Transverse colon (tissue), 4 donors: ENCODE data around the gene ARF3. TPM values are rescaled to one million over a fixed set of nuclear protein-coding genes. Genes with fewer than 3 reads are reported as not detected.

Experiments
- DNase-seq: peaks from one replicate; pipeline ENCODE4 v3.0.0-alpha.2; 2019
- H3K27ac ChIP-seq, 4 donors: fragments of 200-600 bp; sonication (generic); 2 replicates each; pipeline ENCODE4 v1.5.1; 2016 to 2018; ENCODE audit warnings: inconsistent platforms in 4 of 4
- H3K27me3 ChIP-seq: fragments of 200-600 bp; sonication (generic); 2 replicates; pipeline ENCODE4 v1.5.1; 2017; ENCODE audit warnings: inconsistent platforms
- H3K36me3 ChIP-seq, 4 donors: fragments of 200-600 bp; sonication (generic); 2 replicates each; pipeline ENCODE4 v1.5.1; 2017 to 2019; ENCODE audit warnings: inconsistent platforms in 4 of 4
- H3K4me1 ChIP-seq, 4 donors: fragments of 200-600 bp; sonication (generic); 2 replicates each; pipeline ENCODE4 v1.5.1; 2017 to 2020; ENCODE audit warnings: inconsistent platforms in 4 of 4
- H3K4me3 ChIP-seq, 4 donors: fragments of 200-600 bp; sonication (generic); 1 replicate in 1 of 4; 2 replicates in 3 of 4; pipeline versions ENCODE4 v1.5.1 to v1.6.1; 2017 to 2019; ENCODE audit warnings: inconsistent platforms in 4 of 4
- H3K9me3 ChIP-seq, 2 donors: fragments of 200-600 bp; sonication (generic); 2 replicates each; pipeline ENCODE4 v1.5.1; 2017 to 2019; ENCODE audit warnings: inconsistent platforms in 2 of 2
- EP300 ChIP-seq: sonication (generic); formaldehyde crosslinking; IDR thresholded peaks from one replicate; pipeline ENCODE4 v1.6.1; 2017; ENCODE audit warnings: antibody characterized with exemption, low read depth
- POLR2A ChIP-seq: fragments of 450-650 bp; IDR thresholded peaks from one replicate; pipeline ENCODE4 v1.6.1; 2016; ENCODE audit warnings: antibody characterized with exemption, mild to moderate bottlenecking, moderate library complexity
- POLR2AphosphoS5 ChIP-seq, 3 donors: sonication (generic); formaldehyde crosslinking; IDR thresholded peaks; one replicate each; pipeline ENCODE4 v1.6.1; 2016; ENCODE audit warnings: antibody characterized with exemption in 3 of 3
- WGBS, 2 donors: methylation state at CpG; one replicate each; pipeline ENCODE4 v1.1.5; 2018; ENCODE audit warnings: low coverage in 1 of 2; 5-methylcytosine and 5-hydroxymethylcytosine counted together
- in situ Hi-C, 4 donors: fragments of 200-750 bp; cut with MboI; loops; one replicate each; pipeline versions ENCODE4 v1.15.0 to v1.15.1; 2017; ENCODE audit warnings: low sequenced_read_pairs in 3 of 4, low pct_ligation_motif_present in 1 of 4, low pct_unique_long_range_greater_than_20kb in 1 of 4
- intact Hi-C: fragments of 100-400 bp; cut with DNase I; formaldehyde crosslinking; loops from one replicate; pipeline ENCODE4 v1.15.1; 2023; ENCODE audit warnings: low total_unique reads
- total RNA-seq, 4 donors: library from RNA; depleted of rRNA; stranded (reverse); fragments of >200 nt; gene quantifications; one replicate each; pipeline ENCODE4 v1.1.0, GENCODE V29; 2016
- TF ChIP-seq, protein P1 (sequence below), 5 experiments: fragments of 200-600 bp in 3 of 5; fragments of 450-650 bp in 2 of 5; sonication (generic) in 3 of 5; IDR thresholded peaks; 1 replicate in 2 of 5; 2 replicates in 3 of 5; pipeline ENCODE4 v1.5.1; 2016 to 2017; ENCODE audit warnings: antibody characterized with exemption in 5 of 5, inconsistent platforms in 3 of 5, mild to moderate bottlenecking in 2 of 5, moderate library complexity in 1 of 5

Gene ARF3
- total RNA-seq, 4 donors from 2014 or later, result 30.8 to 117 (median 99.8) TPM

DNA sequence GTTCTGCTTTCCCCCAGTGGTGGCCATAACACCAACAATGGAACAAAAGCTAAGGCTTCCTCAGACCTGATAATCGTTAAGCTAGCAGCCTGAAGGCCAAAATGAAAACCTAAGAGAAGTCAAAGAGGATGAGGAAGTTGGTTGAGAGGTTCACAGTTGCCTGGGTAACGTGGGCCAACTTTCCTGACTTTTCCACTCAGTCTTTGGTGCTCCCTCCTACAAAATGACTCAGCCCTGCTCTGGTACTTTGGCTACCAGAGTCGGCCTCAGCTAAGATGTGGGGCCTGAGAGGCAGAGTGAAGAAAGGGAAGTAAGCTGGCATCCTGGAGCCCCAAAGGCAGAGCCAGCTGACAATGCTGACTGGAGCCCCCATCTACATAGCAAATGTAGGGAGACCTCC is 17.1 kb downstream of the ARF3 start:
- in situ Hi-C loops, result no loop called here
- Histone ChIP-seq H3K36me3 (peaks cover 0 to 18% (median 8%) of the 10 kb centered on the region in 4 donors), H3K4me3 (no peak overlapping the region)

DNA sequence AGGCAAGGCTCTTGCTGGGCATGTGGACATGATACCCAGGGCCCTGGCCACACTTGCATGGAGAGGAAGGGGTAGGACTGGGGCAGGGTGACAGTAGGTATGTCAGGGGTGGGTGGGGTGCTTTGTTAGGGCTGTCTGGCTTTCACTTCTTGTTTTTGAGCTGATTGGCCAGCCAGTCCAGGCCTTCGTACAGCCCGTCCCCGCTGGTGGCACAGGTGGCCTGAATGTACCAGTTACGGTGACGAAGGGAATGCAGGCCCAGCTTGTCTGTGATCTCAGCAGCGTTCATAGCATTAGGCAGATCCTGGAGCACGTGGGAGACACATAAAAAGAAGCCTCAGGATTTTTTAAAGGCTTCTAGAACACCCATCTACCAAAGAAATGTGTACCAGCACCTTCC is 18.5 kb downstream of the ARF3 start:
- no peaks in the 10 kb centered on the region for H3K4me1 ChIP-seq
- H3K27me3 ChIP-seq, result no peaks in the 10 kb centered on the region
- H3K4me3 ChIP-seq, result no peak overlapping the region
- 80% methylated on average over 7 of the region's 7 CpGs; no CpG with 5 or more reads in 1 of the 2 donors for WGBS, 2 donors
- intact Hi-C loops (loop anchor here (10.0 kb wide), 1 partner anchor 84 kb away; the partner anchor contains the start of gene DDX23), in situ Hi-C loops (no loop called here)
- DNase-seq, result peak; percentile 43
- TF ChIP-seq POLR2AphosphoS5 (IDR thresholded peaks at IDR 0.05), result no peak
- TF ChIP-seq, protein P1, sequence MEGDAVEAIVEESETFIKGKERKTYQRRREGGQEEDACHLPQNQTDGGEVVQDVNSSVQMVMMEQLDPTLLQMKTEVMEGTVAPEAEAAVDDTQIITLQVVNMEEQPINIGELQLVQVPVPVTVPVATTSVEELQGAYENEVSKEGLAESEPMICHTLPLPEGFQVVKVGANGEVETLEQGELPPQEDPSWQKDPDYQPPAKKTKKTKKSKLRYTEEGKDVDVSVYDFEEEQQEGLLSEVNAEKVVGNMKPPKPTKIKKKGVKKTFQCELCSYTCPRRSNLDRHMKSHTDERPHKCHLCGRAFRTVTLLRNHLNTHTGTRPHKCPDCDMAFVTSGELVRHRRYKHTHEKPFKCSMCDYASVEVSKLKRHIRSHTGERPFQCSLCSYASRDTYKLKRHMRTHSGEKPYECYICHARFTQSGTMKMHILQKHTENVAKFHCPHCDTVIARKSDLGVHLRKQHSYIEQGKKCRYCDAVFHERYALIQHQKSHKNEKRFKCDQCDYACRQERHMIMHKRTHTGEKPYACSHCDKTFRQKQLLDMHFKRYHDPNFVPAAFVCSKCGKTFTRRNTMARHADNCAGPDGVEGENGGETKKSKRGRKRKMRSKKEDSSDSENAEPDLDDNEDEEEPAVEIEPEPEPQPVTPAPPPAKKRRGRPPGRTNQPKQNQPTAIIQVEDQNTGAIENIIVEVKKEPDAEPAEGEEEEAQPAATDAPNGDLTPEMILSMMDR (IDR thresholded peaks at IDR 0.05), result no peak
- TF ChIP-seq POLR2A, result no peak
- TF ChIP-seq EP300, result no peak
- no peak overlapping the region for H3K27ac ChIP-seq
- H3K9me3 ChIP-seq, result no peaks in the 10 kb centered on the region
- peaks cover 0 to 18% (median 9%) of the 10 kb centered on the region in 4 donors for H3K36me3 ChIP-seq

More for the DNA sequence above, 17.1 kb downstream of the ARF3 start:
- intact Hi-C loops, result no loop called here
- Histone ChIP-seq H3K4me1 (peaks cover 0 to 4% (median 0%) of the 10 kb centered on the region in 4 donors), H3K27me3 (no peaks in the 10 kb centered on the region), H3K27ac (no peak overlapping the region), H3K9me3 (no peaks in the 10 kb centered on the region)
- 70 to 90% methylated on average over 2 to 3 of the region's 3 CpGs for WGBS, 2 donors
- TF ChIP-seq EP300 (no peak), POLR2AphosphoS5 (IDR thresholded peaks at IDR 0.05) (no peak), POLR2A (no peak)
- TF ChIP-seq, protein P1 (IDR thresholded peaks at IDR 0.05), result no peak
- no peak for DNase-seq

DNA sequence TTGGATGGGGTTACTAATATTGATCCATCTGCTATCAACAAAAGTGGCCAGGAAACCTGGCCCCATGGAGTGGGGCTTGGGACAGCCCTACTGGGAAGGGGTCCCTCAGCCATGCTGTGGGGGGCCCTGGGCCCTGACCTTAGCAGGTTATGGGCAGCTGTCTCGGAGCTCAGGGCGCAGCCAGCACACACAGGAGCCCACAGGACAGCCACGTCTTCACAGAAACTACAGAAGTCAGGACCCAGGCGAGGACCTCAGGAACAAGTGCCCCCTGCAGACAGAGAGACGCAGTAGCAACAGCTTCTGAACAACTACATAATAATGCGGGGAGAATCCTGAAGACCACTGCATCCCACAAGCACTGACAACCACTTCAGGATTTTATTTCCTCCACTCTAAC is 20.1 kb downstream of the ARF3 start:
- no peak overlapping the region for H3K27ac ChIP-seq
- H3K4me3 ChIP-seq, result no peak overlapping the region
- H3K9me3 ChIP-seq, result no peaks in the 10 kb centered on the region
- intact Hi-C loops, result loop anchor here (10.0 kb wide), 1 partner anchor 82 kb away; the partner anchor contains the start of gene DDX23
- TF ChIP-seq EP300 (no peak), POLR2AphosphoS5 (IDR thresholded peaks at IDR 0.05) (no peak), POLR2A (no peak)
- TF ChIP-seq, protein P1 (IDR thresholded peaks at IDR 0.05), result no peak
- H3K27me3 ChIP-seq, result no peaks in the 10 kb centered on the region
- WGBS, 2 donors, result 80% methylated on average over 6 of the region's 6 CpGs; no CpG with 5 or more reads in 1 of the 2 donors
- peaks cover 0 to 27% (median 9%) of the 10 kb centered on the region in 4 donors for H3K36me3 ChIP-seq
- in situ Hi-C loops, result no loop called here
- DNase-seq, result no peak
- no peaks in the 10 kb centered on the region for H3K4me1 ChIP-seq

DNA sequence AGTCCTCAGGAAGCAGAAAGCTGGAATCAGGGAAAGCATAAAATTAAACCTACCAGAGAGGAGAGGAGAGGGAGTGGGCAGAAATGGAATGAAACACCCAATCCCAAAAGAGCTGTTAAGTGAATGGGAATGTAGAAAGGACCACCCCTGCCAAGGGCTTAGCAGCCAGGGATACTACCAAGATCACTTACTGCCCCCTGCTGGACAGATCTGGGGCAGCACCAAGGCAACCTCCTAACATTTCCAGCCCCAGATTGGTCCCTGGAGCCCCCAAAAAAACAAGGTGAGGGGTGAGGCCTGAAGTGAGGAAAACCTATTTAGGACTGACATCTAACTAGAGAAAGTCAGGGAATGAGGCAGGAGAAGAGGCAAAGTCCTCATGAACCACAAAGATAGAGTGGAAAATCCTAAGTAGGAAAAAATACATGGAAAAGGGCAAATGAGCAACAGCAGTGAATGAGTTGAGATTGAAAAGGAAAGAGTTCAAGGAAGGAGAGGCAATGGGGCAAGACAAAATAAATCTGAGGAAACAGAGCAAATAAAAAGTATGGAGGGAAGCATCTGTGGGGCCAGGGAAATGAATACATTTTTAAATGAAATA is 20.8 kb downstream of the ARF3 start:
- Histone ChIP-seq H3K9me3 (no peaks in the 10 kb centered on the region), H3K4me3 (no peak overlapping the region), H3K27me3 (no peaks in the 10 kb centered on the region), H3K27ac (no peak overlapping the region), H3K36me3 (peaks cover 0 to 30% (median 9%) of the 10 kb centered on the region in 4 donors), H3K4me1 (no peaks in the 10 kb centered on the region)
- peak; percentile 80 for DNase-seq
- intact Hi-C loops, result loop anchor here (10.0 kb wide), 1 partner anchor 82 kb away; the partner anchor contains the start of gene DDX23
- TF ChIP-seq, protein P1 (IDR thresholded peaks at IDR 0.05), result peak; percentile 82 to 92 (median 88)
- TF ChIP-seq POLR2A (no peak), EP300 (no peak), POLR2AphosphoS5 (IDR thresholded peaks at IDR 0.05) (no peak)
- in situ Hi-C loops, result no loop called here
